T1000 (cell line): ENCODE data around the gene MX1.

ENCODE experiments used
- DNase-seq: peaks from one replicate; lab custom pipeline; 2025; ENCODE audit warnings: mixed read lengths; lab: John Stamatoyannopoulos, UW

Gene MX1

DNA sequence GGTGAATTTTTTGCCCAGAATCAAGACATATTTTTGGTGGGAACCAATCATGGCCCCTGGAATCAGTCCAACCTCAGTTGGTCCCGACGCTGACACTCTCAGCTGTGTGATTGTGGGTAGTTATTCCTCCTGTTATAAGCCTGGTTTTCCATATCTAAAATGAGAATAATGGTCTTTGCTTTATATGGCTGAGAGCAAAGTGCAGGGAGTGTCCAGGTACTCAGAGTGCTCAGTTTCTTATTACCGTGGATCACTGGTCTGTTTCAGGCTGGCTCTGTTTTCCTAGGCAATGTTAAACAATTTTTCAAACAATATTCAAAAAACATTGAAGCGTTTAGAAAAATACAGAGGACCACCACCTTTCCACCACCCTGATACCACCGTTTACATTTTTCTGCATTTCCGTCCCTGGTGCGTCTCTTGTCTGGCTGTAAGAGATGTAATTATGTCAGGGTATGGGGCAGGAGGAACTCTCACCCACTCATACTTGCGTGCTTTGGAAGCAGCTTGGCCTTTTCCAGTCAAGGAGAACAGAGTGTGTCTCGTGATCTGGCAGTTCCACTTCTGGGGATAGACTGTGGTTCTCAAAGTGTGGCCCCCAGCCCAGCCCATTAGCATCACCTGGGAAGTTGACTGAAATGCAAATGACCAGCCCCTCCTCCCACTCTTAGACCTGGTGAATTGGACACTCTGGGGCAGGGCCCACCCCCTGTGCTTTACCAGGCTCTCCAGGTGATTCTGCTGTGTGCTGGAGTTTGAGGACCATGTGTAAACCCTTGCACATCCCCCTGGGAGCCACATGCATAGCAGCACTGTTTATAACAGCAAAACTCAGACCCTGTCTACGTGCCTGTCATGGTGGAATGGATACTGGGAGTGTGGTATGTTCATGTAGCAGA is 6.8 kb downstream of the MX1 start:
- no peak for DNase-seq

DNA sequence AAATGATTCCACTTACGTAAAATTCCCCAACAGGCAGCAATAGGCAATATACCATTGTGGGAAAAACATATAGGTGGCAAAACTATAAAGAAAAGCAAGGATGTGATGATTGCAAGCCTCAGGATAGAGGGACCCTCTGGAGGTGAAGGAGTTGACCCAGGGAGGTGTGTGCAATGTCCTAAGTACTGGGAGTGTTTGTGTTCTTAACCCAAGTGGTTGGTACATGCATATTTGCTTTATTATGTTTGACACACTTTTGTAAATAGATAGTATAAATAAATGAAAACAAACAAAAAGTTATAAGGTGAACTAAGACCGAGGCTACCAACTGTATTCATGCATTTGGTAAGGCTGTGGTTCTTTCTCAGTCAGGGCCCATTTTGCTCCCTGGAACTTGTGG is 7.5 kb downstream of the MX1 start:
- no peak for DNase-seq

- DNase-seq: no peak
These were observed 9.7 kb downstream of the MX1 start for GRCh38 chr21:41435706-41436105.

DNA sequence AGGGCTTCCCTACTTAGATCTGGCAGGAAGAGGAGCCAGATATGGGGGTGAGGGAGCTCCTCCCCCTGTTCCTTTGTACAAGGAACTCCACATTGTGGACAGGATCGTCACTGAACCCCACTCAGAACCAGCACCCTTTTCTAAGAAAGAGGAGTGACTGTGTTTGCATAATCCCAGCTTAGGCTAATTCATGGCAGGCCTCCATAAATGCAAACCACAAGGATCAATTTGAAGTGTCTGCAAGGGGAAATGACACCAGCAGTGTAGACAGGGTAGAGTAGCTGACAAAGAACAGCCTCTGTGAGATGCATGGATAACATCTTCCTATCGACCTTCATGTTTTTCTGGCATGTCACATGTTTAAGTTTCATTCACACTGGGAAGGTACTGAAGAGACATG is 11.7 kb downstream of the MX1 start:
- DNase-seq: no peak

- no peak for DNase-seq
These were observed 12.5 kb downstream of the MX1 start for GRCh38 chr21:41438425-41439113.

GRCh38 chr21:41439248-41439647 is 13.2 kb downstream of the MX1 start:
- DNase-seq: no peak

DNA sequence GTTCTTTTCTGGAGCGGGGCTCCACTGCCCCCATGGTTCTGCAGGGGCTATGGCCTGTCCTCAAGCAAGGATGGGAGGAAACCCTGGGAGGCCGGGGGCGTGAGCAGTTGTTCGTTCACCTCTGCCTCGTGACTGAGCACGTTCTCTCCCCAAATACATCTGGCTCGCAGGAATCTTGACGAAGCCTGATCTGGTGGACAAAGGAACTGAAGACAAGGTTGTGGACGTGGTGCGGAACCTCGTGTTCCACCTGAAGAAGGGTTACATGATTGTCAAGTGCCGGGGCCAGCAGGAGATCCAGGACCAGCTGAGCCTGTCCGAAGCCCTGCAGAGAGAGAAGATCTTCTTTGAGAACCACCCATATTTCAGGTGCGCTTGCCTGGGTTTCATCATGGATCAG is 15.5 kb downstream of the MX1 start:
- DNase-seq: no peak

DNA sequence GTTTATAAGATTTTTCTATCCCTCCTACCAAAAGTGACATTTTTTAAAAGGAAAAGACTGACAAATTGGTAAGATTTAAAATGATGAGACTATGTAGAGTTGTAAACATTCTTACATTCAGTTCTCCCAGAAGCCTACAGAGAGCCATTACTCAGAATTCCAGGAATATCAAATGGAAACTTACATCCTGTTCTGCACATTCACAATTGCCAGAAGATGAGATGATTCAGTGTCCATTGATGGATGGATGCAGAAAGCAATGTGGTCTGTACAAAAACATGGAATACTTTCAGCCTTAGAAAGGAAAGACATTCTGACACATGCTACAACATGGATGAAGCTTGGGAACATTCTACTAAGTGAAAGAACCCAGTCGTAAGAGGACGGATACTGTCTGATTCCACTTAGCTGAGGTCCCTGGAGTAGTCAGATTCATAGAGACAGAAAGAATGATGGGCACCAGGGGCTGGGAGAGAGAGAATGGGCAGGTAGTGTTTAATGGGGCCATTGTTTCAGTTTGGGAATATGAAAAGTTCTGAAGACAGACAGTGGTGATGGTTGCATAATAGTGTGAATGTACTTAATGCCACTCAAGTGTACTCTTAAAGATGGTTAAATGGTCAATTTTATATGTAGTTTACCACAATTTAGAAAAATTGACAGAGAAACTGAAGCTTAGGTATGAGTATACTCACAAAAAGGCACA is 16.6 kb downstream of the MX1 start:
- DNase-seq: no peak

GRCh38 chr21:41443562-41443961 is 17.5 kb downstream of the MX1 start:
- no peak for DNase-seq

GRCh38 chr21:41444703-41445464 is 18.8 kb downstream of the MX1 start:
- no peak for DNase-seq

DNA sequence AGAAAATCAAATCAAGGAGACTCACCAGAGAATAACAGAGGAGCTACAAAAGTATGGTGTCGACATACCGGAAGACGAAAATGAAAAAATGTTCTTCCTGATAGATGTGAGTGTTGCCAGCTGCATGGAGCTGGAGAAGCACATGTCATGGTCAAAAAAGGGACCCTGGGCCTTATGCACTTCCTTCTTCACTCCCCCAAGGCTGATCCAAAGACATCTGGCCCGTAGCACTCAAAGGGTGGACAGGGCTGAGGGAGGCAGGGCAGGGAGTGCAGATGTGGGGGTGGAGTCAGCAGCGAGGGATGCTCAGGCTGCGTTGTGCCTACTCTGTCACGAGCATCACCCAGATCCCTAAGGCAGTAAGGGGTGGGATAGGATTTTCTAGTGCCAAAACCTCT is 19.4 kb downstream of the MX1 start:
- DNase-seq: no peak

DNA sequence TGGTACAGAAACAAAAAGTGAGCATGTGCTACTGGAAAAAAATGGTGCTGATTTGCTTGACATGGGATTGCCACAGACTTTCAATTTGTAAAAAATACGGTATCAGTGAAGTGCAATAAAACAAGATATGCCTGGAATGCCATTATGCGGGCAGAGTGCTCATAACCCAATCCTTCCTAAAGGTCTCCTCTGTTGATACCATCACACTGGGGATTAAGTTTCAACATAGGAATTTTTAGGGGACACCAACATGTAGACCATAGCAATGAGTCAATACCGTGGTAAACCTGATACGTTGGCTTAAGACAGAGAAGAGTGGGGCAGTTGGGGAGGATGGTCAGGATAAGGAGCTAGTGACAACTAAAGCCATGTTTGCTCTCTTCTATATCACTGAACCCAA is 20.5 kb downstream of the MX1 start:
- DNase-seq: no peak

- DNase-seq: no peak
These were observed 21.3 kb downstream of the MX1 start for GRCh38 chr21:41447356-41447755.

- DNase-seq: no peak
These were observed 23.6 kb downstream of the MX1 start for GRCh38 chr21:41449613-41450012.

DNA sequence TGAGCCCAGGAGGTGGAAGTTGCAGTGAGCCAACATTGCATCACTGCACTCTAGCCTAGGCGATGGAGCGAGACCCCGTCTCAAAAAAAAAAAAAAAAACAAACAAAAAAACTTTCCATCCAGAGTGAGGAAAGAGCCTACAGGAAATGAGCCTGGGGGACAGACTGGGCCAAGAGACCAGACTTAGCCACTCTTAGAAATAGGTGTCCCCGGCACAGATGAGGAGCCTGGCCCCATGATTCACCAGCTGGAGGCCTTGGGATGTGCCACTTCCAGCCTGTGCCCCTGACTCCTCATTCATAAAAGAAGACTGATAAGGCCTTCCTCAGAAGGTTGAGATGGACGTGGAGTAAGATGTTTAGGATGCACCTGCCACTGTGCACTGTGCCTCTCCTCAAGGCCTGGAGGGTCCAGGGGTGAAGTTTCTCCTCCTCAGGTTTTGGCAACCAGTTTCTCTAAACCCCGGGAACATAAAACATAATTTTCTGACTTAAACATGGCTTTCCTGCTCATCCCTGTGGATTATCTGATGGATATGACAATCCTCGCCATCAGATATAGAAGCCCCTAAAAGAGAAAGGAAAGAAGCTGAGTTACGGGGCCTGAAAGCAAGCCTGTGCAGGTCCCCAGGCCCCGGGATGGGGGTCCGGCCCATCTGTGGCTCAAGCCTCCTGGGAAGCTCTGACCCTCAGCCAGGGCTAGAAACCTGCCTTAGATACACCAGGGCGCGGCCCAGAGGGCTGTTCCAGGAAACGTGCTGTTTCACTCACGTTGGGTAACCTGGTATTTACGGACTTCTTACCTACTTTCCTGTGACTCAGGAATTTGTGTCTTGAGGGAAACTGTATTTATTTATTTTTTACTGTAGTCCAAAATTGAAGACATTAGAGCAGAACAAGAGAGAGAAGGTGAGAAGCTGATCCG is 26.0 kb downstream of the MX1 start:
- DNase-seq: no peak

DNA sequence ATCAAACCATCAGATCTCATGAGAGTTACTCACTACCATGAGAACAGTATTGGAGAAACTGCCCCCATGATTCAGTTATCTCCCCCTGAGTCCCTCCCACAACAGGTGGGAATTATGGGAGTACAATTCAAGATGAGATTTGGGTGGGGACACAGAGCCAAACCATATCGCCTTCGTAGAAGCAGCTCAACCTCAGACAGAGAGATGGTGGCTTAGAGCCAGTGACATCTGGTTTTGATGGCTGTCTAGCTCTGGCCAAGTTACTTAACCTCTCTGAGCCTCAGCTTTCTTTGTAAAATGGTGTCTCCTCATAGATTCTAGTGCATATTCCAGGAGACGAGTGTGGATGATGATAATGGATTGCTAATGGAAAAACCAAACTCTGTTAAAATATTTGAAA is 27.2 kb downstream of the MX1 start:
- no peak for DNase-seq

DNA sequence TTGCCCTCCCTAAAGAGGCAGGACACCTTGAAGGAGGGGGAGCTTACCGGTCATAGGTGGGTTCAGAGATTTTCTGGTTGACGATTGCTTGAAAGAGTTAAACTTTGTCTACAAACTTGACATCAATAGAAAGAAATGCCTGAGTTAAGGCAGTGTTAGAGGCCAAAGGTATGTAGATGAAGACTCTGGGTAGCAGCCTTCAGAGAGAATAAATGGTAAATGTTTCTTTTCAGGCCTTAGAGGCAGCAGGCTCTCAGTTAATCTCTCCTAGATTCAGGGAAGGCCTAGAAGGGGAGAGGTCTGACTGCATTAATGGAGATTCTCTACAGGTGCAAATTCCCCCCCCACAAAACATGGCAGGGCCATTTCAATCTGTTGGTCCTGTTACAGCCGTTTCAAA is 27.7 kb downstream of the MX1 start:
- DNase-seq: no peak

DNA sequence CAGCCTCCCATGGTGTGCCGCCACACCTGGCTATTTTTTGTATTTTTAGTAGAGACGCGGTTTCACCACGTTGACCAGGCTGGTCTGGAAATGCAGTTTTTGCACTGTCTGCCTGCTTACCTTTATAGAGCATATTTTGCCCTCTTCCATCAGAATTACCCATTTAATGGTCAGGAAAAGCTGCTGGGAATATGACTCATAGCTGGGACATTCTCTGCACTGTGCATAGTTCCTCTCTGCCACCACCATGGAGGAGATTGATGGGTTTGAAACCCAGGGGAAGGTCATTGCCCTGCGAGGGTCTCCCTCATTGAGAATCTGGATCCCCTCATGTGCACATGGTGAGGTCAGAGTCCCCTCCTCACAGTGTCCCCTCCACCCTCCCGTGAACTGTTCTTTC is 32.1 kb downstream of the MX1 start:
- DNase-seq: no peak

DNA sequence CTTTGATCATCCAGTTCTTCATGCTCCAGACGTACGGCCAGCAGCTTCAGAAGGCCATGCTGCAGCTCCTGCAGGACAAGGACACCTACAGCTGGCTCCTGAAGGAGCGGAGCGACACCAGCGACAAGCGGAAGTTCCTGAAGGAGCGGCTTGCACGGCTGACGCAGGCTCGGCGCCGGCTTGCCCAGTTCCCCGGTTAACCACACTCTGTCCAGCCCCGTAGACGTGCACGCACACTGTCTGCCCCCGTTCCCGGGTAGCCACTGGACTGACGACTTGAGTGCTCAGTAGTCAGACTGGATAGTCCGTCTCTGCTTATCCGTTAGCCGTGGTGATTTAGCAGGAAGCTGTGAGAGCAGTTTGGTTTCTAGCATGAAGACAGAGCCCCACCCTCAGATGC is 32.5 kb downstream of the MX1 start:
- no peak for DNase-seq

DNA sequence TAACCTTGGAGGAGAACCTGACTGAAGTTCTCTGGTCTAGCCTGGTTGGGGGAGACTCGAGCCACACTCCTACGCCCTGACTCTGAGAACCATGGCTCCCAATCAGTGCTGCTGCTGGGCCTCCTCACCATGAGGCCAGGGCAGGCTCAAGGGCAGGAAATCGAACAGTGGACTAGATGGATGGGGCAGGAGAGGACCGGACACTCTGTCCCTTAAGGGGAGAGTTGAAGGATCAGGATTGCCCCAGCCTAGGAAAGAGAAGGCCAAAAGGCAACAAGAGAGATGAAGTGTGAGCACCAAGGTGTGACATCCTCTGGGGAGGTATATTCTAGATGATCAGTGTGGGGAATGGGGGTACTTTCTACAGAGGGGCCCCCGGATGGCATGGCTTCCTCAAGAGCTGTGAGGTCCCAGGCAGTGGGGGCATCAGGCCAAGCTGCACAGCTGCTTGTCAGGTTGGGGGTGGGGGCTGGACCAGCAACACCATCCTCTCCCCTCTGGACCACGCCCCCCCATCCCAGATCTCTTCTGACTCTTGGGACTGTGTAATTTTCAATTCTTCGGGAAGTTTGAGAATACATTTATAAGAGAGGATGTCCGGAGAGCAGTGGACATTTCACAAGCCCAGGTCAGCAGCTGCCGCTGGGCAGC is 34.0 kb downstream of the MX1 start:
- no peak for DNase-seq
